GM12878 (cell line): ENCODE measurements around the gene CCN2. TPM values are rescaled to one million over a fixed set of nuclear protein-coding genes. Genes with fewer than 3 reads are reported as not detected.

ENCODE experiments used
- ATAC-seq: fragments of 200-7000 bp; cut with Tn5 transposase; 3 replicates; pipeline ENCODE4 v1.9.1; 2020; ENCODE audit warnings: mild to moderate bottlenecking, moderate library complexity
- BruUV-seq: library from RNA; stranded (reverse); fragments of 400-500 nt; replicated peaks from 2 replicates; lab custom pipeline; 2021; lab: Mats Ljungman, UMichigan
- CTCF ChIA-PET: fragments of 300-600 bp; sonication (Branson Sonifier 250); formaldehyde crosslinking; extraction: SDS; loops from one replicate; lab custom pipeline; 2021; ENCODE audit warnings: inconsistent platforms; lab: Yijun Ruan, JAX
- POLR2A ChIA-PET: fragments of 350-600 bp; formaldehyde crosslinking; extraction: SDS; loops from one replicate; lab custom pipeline; 2021; ENCODE audit warnings: inconsistent platforms; lab: Charles Lee
- RAD21 ChIA-PET: fragments of 300-600 bp; sonication (Branson Sonifier 250); formaldehyde crosslinking; loops from one replicate; lab custom pipeline; 2023; ENCODE audit warnings: antibody characterized with exemption; ENCODE audit not compliant: unreplicated experiment; lab: Charles Lee
- SMC1A ChIA-PET: fragments of 300-600 bp; sonication (Branson Sonifier 250); formaldehyde crosslinking; loops from one replicate; lab custom pipeline; 2023; ENCODE audit not compliant: unreplicated experiment, uncharacterized antibody; lab: Charles Lee
- DNase-seq: peaks from one replicate; pipeline ENCODE4 v3.0.0-alpha.2; 2011; ENCODE audit warnings: low read depth, low spot score
- FAIRE-seq: peaks from 3 replicates; lab custom pipeline; 2011; peaks lifted over from hg19 to GRCh38; lab: Jason Lieb, UNC
- H2AFZ ChIP-seq: 2 replicates; pipeline ENCODE4 v1.6.0; 2011; ENCODE audit warnings: low read depth, low read length, control low read depth; ENCODE audit not compliant: control insufficient read depth
- H3K27ac ChIP-seq: 2 replicates; pipeline ENCODE4 v1.5.1; 2011; ENCODE audit warnings: control low read depth; ENCODE audit not compliant: control insufficient read depth, insufficient read depth
- H3K27me3 ChIP-seq, 2 experiments: replicated peaks in 1 of 2; 2 replicates each; pipeline versions ENCODE4 v1.6.0 to v1.6.1; 2011; ENCODE audit warnings: low read length in 1 of 2; ENCODE audit not compliant: control insufficient read depth in 2 of 2, insufficient read depth in 2 of 2
- H3K36me3 ChIP-seq, 2 experiments: 2 replicates each; pipeline ENCODE4 v1.5.1; 2011; ENCODE audit warnings: low read length in 1 of 2; ENCODE audit not compliant: control insufficient read depth in 2 of 2, insufficient read depth in 2 of 2
- H3K4me1 ChIP-seq: 2 replicates; pipeline ENCODE4 v1.6.1; 2011; ENCODE audit warnings: mild to moderate bottlenecking, low read length, moderate library complexity, mixed read lengths; ENCODE audit not compliant: control insufficient read depth, insufficient read depth
- H3K4me2 ChIP-seq: 2 replicates; pipeline ENCODE4 v1.6.0; 2011; ENCODE audit warnings: control low read depth; ENCODE audit not compliant: control insufficient read depth, insufficient read depth
- H3K4me3 ChIP-seq: fragments of 200-600 bp; sonication (generic); 2 replicates; pipeline ENCODE4 v1.5.1; 2016
- H3K79me2 ChIP-seq: 2 replicates; pipeline ENCODE4 v1.6.0; 2011; ENCODE audit warnings: low read length; ENCODE audit not compliant: control insufficient read depth, insufficient read depth
- H3K9ac ChIP-seq: 2 replicates; pipeline ENCODE4 v1.8.0; 2011; ENCODE audit warnings: low read length, control low read depth, mixed read lengths; ENCODE audit not compliant: control insufficient read depth, insufficient read depth
- H3K9me3 ChIP-seq: replicated peaks from 3 replicates; pipeline ENCODE4 v1.5.1; 2011; ENCODE audit warnings: mild to moderate bottlenecking, low read length; ENCODE audit not compliant: control insufficient read depth, insufficient read depth
- H4K20me1 ChIP-seq: 2 replicates; pipeline ENCODE4 v1.6.0; 2011; ENCODE audit not compliant: control insufficient read depth, insufficient read depth
- WGBS: methylation state at CpG from one replicate; pipeline ENCODE4 v1.1.6; 2016; ENCODE audit warnings: low lambda C conversion rate; ENCODE audit not compliant: insufficient replicate concordance, insufficient coverage; ENCODE audit errors: missing lambda C conversion rate; 5-methylcytosine and 5-hydroxymethylcytosine counted together
- in situ Hi-C: fragments of 300-500 bp; cut with MboI; formaldehyde crosslinking; loops from 9 replicates; pipeline ENCODE4 v1.14.3; 2018; ENCODE audit warnings: mixed read lengths
- intact Hi-C: fragments of 100-400 bp; cut with micrococcal nuclease; formaldehyde crosslinking; loops from one replicate; pipeline ENCODE4 v1.14.2; 2022; ENCODE audit not compliant: unreplicated experiment
- polyA plus RNA-seq, 11 experiments: library from polyadenylated mRNA; depleted of rRNA in 4 of 11; unstranded in 6 of 11; stranded (reverse) in 5 of 11; fragments of >200 nt; fragmentation: Nextera tagmentation in 4 of 11; fragmentation: Illumina TruSeq in 1 of 11; extraction: Ambion mirVana in 4 of 11; extraction: Trizol in 1 of 11; gene quantifications; 1 replicate in 1 of 11; 2 replicates in 10 of 11; pipeline versions ENCODE4 v1.2.1 to v1.2.3, GENCODE V29; 2011 to 2016; ENCODE audit warnings: inconsistent platforms in 2 of 11, missing spikeins in 2 of 11, low read depth in 1 of 11
- total RNA-seq, 4 experiments: library from RNA; depleted of rRNA in 3 of 4; stranded (reverse); fragments of >200 nt in 3 of 4; fragmentation: Illumina TruSeq in 1 of 4; extraction: Trizol in 1 of 4; gene quantifications; 2 replicates each; pipeline versions ENCODE4 v1.2.1 to v1.2.3, GENCODE V29; 2013 to 2021
- TF ChIP-seq, protein P1 (sequence below): fragments of 450-650 bp; IDR thresholded peaks from 2 replicates; pipeline ENCODE4 v1.6.1; 2014; ENCODE audit warnings: mild to moderate bottlenecking

Gene CCN2
- total and polyA plus RNA-seq, 10 of the 15 experiments (the other 5 are each of a cell fraction or from before 2014, with no cell fraction given) = 0.26 to 0.62 (median 0.44) TPM; not detected in 7

DNA sequence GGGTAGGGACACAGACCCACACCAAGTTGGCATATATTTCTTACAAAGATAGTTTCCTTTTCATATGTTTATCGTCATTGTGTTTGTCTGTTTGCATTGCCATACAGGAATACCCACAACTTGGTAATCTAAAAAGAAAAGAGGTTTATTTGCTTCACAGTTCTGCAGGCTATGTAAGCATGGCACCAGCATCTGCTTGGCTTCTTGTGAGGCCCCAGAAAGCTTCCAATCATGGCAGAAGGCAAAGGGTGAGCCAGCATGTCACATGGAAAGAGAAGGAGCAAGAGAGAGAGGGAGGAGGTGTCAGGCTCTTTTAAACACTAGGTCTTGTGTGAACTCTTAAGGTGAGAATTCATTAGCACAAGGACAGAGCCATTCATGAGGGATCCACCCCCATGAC, 52.5 kb downstream of the CCN2 start:
- H3K27me3 ChIP-seq = no peaks in the 10 kb centered on the region; a peak in 1 of 4 replicates
- in situ Hi-C loops = no loop called here
- H3K4me3 ChIP-seq = no peak overlapping the region
- RAD21 ChIA-PET = no interaction called here
- POLR2A ChIA-PET = no interaction called here
- TF ChIP-seq, protein P1, sequence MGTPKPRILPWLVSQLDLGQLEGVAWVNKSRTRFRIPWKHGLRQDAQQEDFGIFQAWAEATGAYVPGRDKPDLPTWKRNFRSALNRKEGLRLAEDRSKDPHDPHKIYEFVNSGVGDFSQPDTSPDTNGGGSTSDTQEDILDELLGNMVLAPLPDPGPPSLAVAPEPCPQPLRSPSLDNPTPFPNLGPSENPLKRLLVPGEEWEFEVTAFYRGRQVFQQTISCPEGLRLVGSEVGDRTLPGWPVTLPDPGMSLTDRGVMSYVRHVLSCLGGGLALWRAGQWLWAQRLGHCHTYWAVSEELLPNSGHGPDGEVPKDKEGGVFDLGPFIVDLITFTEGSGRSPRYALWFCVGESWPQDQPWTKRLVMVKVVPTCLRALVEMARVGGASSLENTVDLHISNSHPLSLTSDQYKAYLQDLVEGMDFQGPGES = no peak
- TF ChIP-seq, all 136 proteins: peak for 0
- no peaks in the 10 kb centered on the region for H3K36me3 ChIP-seq
- no TSS peak for BruUV-seq
- intact Hi-C loops = no loop called here
- H3K9ac ChIP-seq = no peak overlapping the region
- H4K20me1 ChIP-seq = no peaks in the 10 kb centered on the region
- no peak for ATAC-seq
- CTCF ChIA-PET = no interaction called here
- no peak for DNase-seq
- no peak overlapping the region for H3K27ac ChIP-seq
- no peaks in the 10 kb centered on the region for H3K79me2 ChIP-seq
- no peaks in the 10 kb centered on the region for H3K4me1 ChIP-seq
- SMC1A ChIA-PET = no interaction called here
- no peak overlapping the region for H2AFZ ChIP-seq
- no peaks in the 10 kb centered on the region; the same call in 2 of the 3 replicates for H3K9me3 ChIP-seq
- WGBS = 0% methylated on average over 1 of the region's 1 CpG
- H3K4me2 ChIP-seq = no peak overlapping the region
- no peak for FAIRE-seq

Other genes starting within 250 kb of the CCN2 start
- gene OR2A4, start 250.0 kb downstream of the CCN2 start, total RNA-seq (2014; rRNA removed) = not detected in 2 replicates
- gene OR2A4, start 250.0 kb downstream of the CCN2 start, total RNA-seq (2014; rRNA removed; fragmentation: Illumina TruSeq; extraction: Trizol) = not detected in 2 replicates
- gene OR2A4, start 250.0 kb downstream of the CCN2 start, total RNA-seq (2021) = not detected in 2 replicates
- gene OR2A4, start 250.0 kb downstream of the CCN2 start, polyA plus RNA-seq (2011; rRNA removed) = not detected in 2 replicates
- gene OR2A4, start 250.0 kb downstream of the CCN2 start, polyA plus RNA-seq (2014; fragmentation: Illumina TruSeq; extraction: Trizol) = not detected in 2 replicates
- gene OR2A4, start 250.0 kb downstream of the CCN2 start, polyA plus RNA-seq (2014; fragmentation: Nextera tagmentation; extraction: Ambion mirVana) = not detected
- 0.14 TPM in 1 of 2 replicates, not detected in the other for gene OR2A4, start 250.0 kb downstream of the CCN2 start, polyA plus RNA-seq (2014; rRNA removed)
- not detected for gene OR2A4, start 250.0 kb downstream of the CCN2 start, polyA plus RNA-seq (2016; fragmentation: Nextera tagmentation; extraction: Ambion mirVana)
- gene CTAGE9, start 240.4 kb downstream of the CCN2 start, total RNA-seq (2014; rRNA removed) = 0.06 TPM in 1 of 2 replicates, not detected in the other
- not detected in 2 replicates for gene CTAGE9, start 240.4 kb downstream of the CCN2 start, total RNA-seq (2014; rRNA removed; fragmentation: Illumina TruSeq; extraction: Trizol)
- not detected in 2 replicates for gene CTAGE9, start 240.4 kb downstream of the CCN2 start, total RNA-seq (2021)
- gene CTAGE9, start 240.4 kb downstream of the CCN2 start, polyA plus RNA-seq (2011; rRNA removed) = not detected in 2 replicates
- not detected in 2 replicates for gene CTAGE9, start 240.4 kb downstream of the CCN2 start, polyA plus RNA-seq (2014; fragmentation: Illumina TruSeq; extraction: Trizol)
- not detected for gene CTAGE9, start 240.4 kb downstream of the CCN2 start, polyA plus RNA-seq (2014; fragmentation: Nextera tagmentation; extraction: Ambion mirVana)
- gene CTAGE9, start 240.4 kb downstream of the CCN2 start, polyA plus RNA-seq (2014; rRNA removed) = not detected in 2 replicates
- not detected for gene CTAGE9, start 240.4 kb downstream of the CCN2 start, polyA plus RNA-seq (2016; fragmentation: Nextera tagmentation; extraction: Ambion mirVana)
- not detected in 2 replicates for gene ENPP1, start 143.4 kb downstream of the CCN2 start, total RNA-seq (2014; rRNA removed)
- gene ENPP1, start 143.4 kb downstream of the CCN2 start, total RNA-seq (2014; rRNA removed; fragmentation: Illumina TruSeq; extraction: Trizol) = not detected in 2 replicates
- 0.05 and 0.16 TPM in 2 replicates for gene ENPP1, start 143.4 kb downstream of the CCN2 start, total RNA-seq (2021)
- not detected in 2 replicates for gene ENPP1, start 143.4 kb downstream of the CCN2 start, polyA plus RNA-seq (2011; rRNA removed)
- 0.03 TPM in 1 of 2 replicates, not detected in the other for gene ENPP1, start 143.4 kb downstream of the CCN2 start, polyA plus RNA-seq (2014; fragmentation: Illumina TruSeq; extraction: Trizol)
- not detected for gene ENPP1, start 143.4 kb downstream of the CCN2 start, polyA plus RNA-seq (2014; fragmentation: Nextera tagmentation; extraction: Ambion mirVana)
- gene ENPP1, start 143.4 kb downstream of the CCN2 start, polyA plus RNA-seq (2014; rRNA removed) = not detected in 2 replicates
- not detected for gene ENPP1, start 143.4 kb downstream of the CCN2 start, polyA plus RNA-seq (2016; fragmentation: Nextera tagmentation; extraction: Ambion mirVana)